OCI-LY1 (cell line): Measurements from ENCODE around the gene RAB13.

Experiments
- EZH2 ChIP-seq: fragments of 200-600 bp; sonication (generic), shearing (Covaris generic); IDR thresholded peaks from 2 replicates; pipeline ENCODE4 v1.8.0; 2017; ENCODE audit warnings: borderline replicate concordance, mixed run types, mild to moderate bottlenecking, antibody characterized with exemption, low read length, moderate library complexity, mixed read lengths
- TF ChIP-seq, protein P1 (sequence below): fragments of 200-600 bp; sonication (generic), shearing (Covaris generic); IDR thresholded peaks from 2 replicates; pipeline ENCODE4 v1.5.1; 2017; ENCODE audit warnings: mild to moderate bottlenecking, antibody characterized with exemption, low read length, moderate library complexity, mixed read lengths

DNA sequence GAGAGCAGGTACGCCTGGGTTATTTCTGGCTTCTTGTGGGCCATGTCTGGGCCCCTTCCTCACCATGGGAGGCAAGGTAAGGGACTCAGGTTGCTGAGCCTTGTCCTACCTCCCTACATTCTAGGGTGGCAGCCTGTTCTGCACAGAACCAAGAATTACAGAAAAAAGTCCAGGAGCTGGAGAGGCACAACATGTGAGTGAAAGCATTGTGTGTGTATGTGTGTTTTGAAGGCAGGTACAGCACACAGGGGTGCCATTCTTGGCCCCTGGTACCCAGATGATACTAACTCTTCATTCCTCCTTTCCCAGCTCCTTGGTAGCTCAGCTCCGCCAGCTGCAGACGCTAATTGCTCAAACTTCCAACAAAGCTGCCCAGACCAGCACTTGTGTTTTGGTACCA lies 13.1 kb downstream of the RAB13 start:
- TF ChIP-seq, protein P1, sequence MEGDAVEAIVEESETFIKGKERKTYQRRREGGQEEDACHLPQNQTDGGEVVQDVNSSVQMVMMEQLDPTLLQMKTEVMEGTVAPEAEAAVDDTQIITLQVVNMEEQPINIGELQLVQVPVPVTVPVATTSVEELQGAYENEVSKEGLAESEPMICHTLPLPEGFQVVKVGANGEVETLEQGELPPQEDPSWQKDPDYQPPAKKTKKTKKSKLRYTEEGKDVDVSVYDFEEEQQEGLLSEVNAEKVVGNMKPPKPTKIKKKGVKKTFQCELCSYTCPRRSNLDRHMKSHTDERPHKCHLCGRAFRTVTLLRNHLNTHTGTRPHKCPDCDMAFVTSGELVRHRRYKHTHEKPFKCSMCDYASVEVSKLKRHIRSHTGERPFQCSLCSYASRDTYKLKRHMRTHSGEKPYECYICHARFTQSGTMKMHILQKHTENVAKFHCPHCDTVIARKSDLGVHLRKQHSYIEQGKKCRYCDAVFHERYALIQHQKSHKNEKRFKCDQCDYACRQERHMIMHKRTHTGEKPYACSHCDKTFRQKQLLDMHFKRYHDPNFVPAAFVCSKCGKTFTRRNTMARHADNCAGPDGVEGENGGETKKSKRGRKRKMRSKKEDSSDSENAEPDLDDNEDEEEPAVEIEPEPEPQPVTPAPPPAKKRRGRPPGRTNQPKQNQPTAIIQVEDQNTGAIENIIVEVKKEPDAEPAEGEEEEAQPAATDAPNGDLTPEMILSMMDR = no peak
- TF ChIP-seq EZH2 = no peak
